Type B pancreatic cell (in vitro differentiated cells): ENCODE results near the gene YWHAB. TPM values are rescaled to one million over a fixed set of nuclear protein-coding genes. Genes with fewer than 3 reads are reported as not detected.

Experiments used
- DNase-seq: peaks from one replicate; pipeline ENCODE4 v3.0.0; 2021; ENCODE audit warnings: mixed read lengths; ENCODE audit not compliant: unreplicated experiment; ENCODE audit errors: extremely low spot score
- H3K27ac Mint-ChIP-seq: 2 replicates; pipeline ENCODE4 v1.8.0; 2021; ENCODE audit warnings: mild to moderate bottlenecking, mixed read lengths
- H3K27me3 Mint-ChIP-seq: 2 replicates; pipeline ENCODE4 v1.8.0; 2021; ENCODE audit warnings: mixed read lengths
- H3K36me3 Mint-ChIP-seq: 2 replicates; pipeline ENCODE4 v1.8.0; 2021; ENCODE audit warnings: mixed read lengths
- H3K4me1 Mint-ChIP-seq: one replicate; pipeline ENCODE4 v1.8.0; 2021; ENCODE audit warnings: mixed read lengths; ENCODE audit not compliant: unreplicated experiment
- H3K4me3 Mint-ChIP-seq: 2 replicates; pipeline ENCODE4 v1.8.0; 2021; ENCODE audit warnings: mild to moderate bottlenecking, mixed read lengths
- H3K9me3 Mint-ChIP-seq: 2 replicates; pipeline ENCODE4 v1.8.0; 2021; ENCODE audit warnings: mixed read lengths
- CTCF ChIP-seq: fragments of 200-600 bp; sonication (generic); conservative IDR thresholded peaks from 2 replicates; pipeline ENCODE4 v1.5.0; 2021; ENCODE audit warnings: antibody characterized with exemption, mild to moderate bottlenecking
- total RNA-seq: library from RNA; stranded (reverse); gene quantifications from 2 replicates; pipeline ENCODE4 v1.2.1, GENCODE V29; 2021; ENCODE audit warnings: low replicate concordance

YWHAB gene
- total RNA-seq, 1 donor from 2014 or later = 153 TPM

- Mint-ChIP-seq H3K4me1 (no peaks in the 10 kb centered on the region), H3K4me3 (no peak overlapping the region), H3K9me3 (no peaks in the 10 kb centered on the region), H3K27ac (peak overlapping the region; percentile 4), H3K36me3 (peaks cover 26% of the 10 kb centered on the region), H3K27me3 (no peaks in the 10 kb centered on the region)
- no peak for DNase-seq
- no peak for TF ChIP-seq CTCF
These were observed 55.7 kb downstream of the YWHAB start for GRCh38 chr20:44941120-44941691.

GRCh38 chr20:44942264-44942973, 56.9 kb downstream of the YWHAB start:
- H3K27ac Mint-ChIP-seq = no peak overlapping the region
- H3K4me1 Mint-ChIP-seq = no peaks in the 10 kb centered on the region
- peaks cover 34% of the 10 kb centered on the region for H3K36me3 Mint-ChIP-seq
- TF ChIP-seq CTCF = no peak
- no peak overlapping the region for H3K4me3 Mint-ChIP-seq
- no peaks in the 10 kb centered on the region for H3K9me3 Mint-ChIP-seq
- no peaks in the 10 kb centered on the region for H3K27me3 Mint-ChIP-seq
- no peak for DNase-seq

GRCh38 chr20:44943828-44944227, 58.3 kb downstream of the YWHAB start:
- H3K27me3 Mint-ChIP-seq = no peaks in the 10 kb centered on the region
- H3K27ac Mint-ChIP-seq = no peak overlapping the region
- no peaks in the 10 kb centered on the region for H3K4me1 Mint-ChIP-seq
- no peak for TF ChIP-seq CTCF
- peaks cover 30% of the 10 kb centered on the region for H3K36me3 Mint-ChIP-seq
- no peak overlapping the region for H3K4me3 Mint-ChIP-seq
- no peak for DNase-seq
- no peaks in the 10 kb centered on the region for H3K9me3 Mint-ChIP-seq

GRCh38 chr20:44945261-44945660, 59.8 kb downstream of the YWHAB start:
- no peak for DNase-seq
- Mint-ChIP-seq H3K9me3 (no peaks in the 10 kb centered on the region), H3K27me3 (no peaks in the 10 kb centered on the region), H3K27ac (peak overlapping the region; percentile 12), H3K36me3 (peaks cover 30% of the 10 kb centered on the region), H3K4me1 (no peaks in the 10 kb centered on the region), H3K4me3 (no peak overlapping the region)
- no peak for TF ChIP-seq CTCF

GRCh38 chr20:44946271-44946852, 60.9 kb downstream of the YWHAB start:
- Mint-ChIP-seq H3K36me3 (peaks cover 33% of the 10 kb centered on the region), H3K9me3 (no peaks in the 10 kb centered on the region), H3K4me1 (no peaks in the 10 kb centered on the region), H3K27me3 (no peaks in the 10 kb centered on the region), H3K4me3 (no peak overlapping the region), H3K27ac (no peak overlapping the region)
- no peak for TF ChIP-seq CTCF
- no peak for DNase-seq
